ENCODE data around the gene MAP3K5. TPM values are rescaled to one million over a fixed set of nuclear protein-coding genes. Genes with fewer than 3 reads are reported as not detected.

MAP3K5 gene
- polyA plus RNA-seq, 3 donors = 9.6 to 12.0 (median 11.1) TPM

GRCh38 chr6:136564180-136564579, 228.1 kb downstream of the MAP3K5 start:
- no peak overlapping the region for H3K27ac ChIP-seq (ENCODE audit: low read depth in 1 of 2, low read length in 2 of 2)
- peaks cover 54 to 98% of the 10 kb centered on the region in 2 donors for H3K36me3 ChIP-seq (replicated peaks in 1 of 2; ENCODE audit: control insufficient read depth in 1 of 2, insufficient read depth in 2 of 2, low read length in 2 of 2)
- peak overlapping the region in 2 of 7 donors; percentile 30 to 58 for H3K27ac Mint-ChIP-seq
- H3K9me3 ChIP-seq (replicated peaks in 1 of 2; ENCODE audit: control insufficient read depth in 1 of 2, insufficient read depth in 1 of 2, low read length in 2 of 2) = no peaks in the 10 kb centered on the region
- H3K36me3 Mint-ChIP-seq = peaks cover 78 to 84% of the 10 kb centered on the region in 2 donors
- H2AFZ ChIP-seq (ENCODE audit: insufficient read depth, low read depth, low read length, poor library complexity, severe bottlenecking) = no peak overlapping the region
- H3K4me3 ChIP-seq (replicated peaks in 1 of 3; ENCODE audit: low read depth in 2 of 3, low read length in 3 of 3) = no peak overlapping the region
- no CpG with 5 or more reads among the region's 1 CpG for WGBS (ENCODE audit: insufficient coverage)
- H3K4me1 ChIP-seq (ENCODE audit: control insufficient read depth in 1 of 2, insufficient read depth in 2 of 2, low read length in 2 of 2) = peaks cover 6 to 9% of the 10 kb centered on the region in 2 donors
- no peak overlapping the region for H3K9ac ChIP-seq (ENCODE audit: insufficient read depth, low read length, poor library complexity, severe bottlenecking)
- no peaks in the 10 kb centered on the region for H3K27me3 ChIP-seq (ENCODE audit: control insufficient read depth in 2 of 2, insufficient read depth in 2 of 2, low read length in 2 of 2)
- peaks cover 0 to 3% (median 0%) of the 10 kb centered on the region in 3 donors for H3K27me3 Mint-ChIP-seq (ENCODE audit: low read depth in 3 of 3)
- H3K4me3 Mint-ChIP-seq = no peak overlapping the region
- no peak for TF ChIP-seq CTCF (IDR thresholded peaks at IDR 0.05)
- DNase-seq = no peak
- H3K4me2 ChIP-seq (replicated peaks; ENCODE audit: extremely low read depth, low read length, poor library complexity, severe bottlenecking) = no peak overlapping the region
- no peaks in the 10 kb centered on the region for H3K79me2 ChIP-seq (ENCODE audit: insufficient read depth, low read length)
- H3K9me3 Mint-ChIP-seq = peaks cover 0 to 3% (median 0%) of the 10 kb centered on the region in 7 donors
- H3K4me1 Mint-ChIP-seq = peaks cover 13% of the 10 kb centered on the region
- H4K20me1 ChIP-seq (ENCODE audit: insufficient read depth, low read length) = peaks cover 6% of the 10 kb centered on the region
- intact Hi-C loops (cut with micrococcal nuclease) = no loop called here

DNA sequence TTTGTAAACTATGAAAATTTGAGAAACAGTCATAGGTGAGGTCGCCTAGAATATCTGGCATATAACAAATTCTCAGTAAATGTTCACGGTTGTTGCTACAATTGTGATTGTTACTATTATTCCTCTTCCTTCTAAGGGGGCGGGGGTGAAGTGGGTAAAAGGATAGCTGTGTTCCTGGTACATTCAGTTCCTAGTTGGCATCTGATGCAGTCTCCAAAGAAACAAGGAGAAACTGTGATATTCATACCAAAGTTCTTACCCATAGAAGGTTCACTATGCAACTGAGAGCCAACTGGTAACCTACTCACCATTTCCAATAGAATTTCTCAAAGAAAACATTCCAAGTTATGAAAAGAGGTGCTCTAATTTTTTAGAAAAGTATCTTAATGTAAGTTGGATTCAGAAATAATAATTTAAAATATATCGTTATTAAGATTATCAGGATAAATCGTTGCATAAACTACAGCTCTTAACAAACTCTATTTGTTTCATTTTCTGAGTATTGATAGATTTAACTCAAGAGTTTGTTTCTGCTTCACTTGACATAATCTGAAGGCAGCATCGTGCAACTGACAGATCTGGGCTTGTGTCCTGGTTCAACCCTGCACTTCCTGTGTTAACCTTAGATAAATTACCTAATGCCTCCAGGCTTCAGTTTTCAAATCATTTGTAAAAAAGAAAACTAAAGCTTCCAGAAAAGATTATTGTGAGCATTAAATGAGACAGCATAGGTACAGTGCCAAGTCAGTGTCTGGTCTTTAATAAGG, 228.7 kb downstream of the MAP3K5 start:
- peaks cover 78 to 86% of the 10 kb centered on the region in 2 donors for H3K36me3 Mint-ChIP-seq
- Histone ChIP-seq H3K4me1 (ENCODE audit: control insufficient read depth in 1 of 2, insufficient read depth in 2 of 2, low read length in 2 of 2) (peaks cover 6 to 9% of the 10 kb centered on the region in 2 donors), H3K4me3 (replicated peaks in 1 of 3; ENCODE audit: low read depth in 2 of 3, low read length in 3 of 3) (no peak overlapping the region)

More for the DNA sequence above, 228.7 kb downstream of the MAP3K5 start:
- H3K36me3 ChIP-seq (replicated peaks in 1 of 2; ENCODE audit: control insufficient read depth in 1 of 2, insufficient read depth in 2 of 2, low read length in 2 of 2) = peaks cover 58 to 98% of the 10 kb centered on the region in 2 donors
- Mint-ChIP-seq H3K9me3 (peaks cover 0 to 3% (median 0%) of the 10 kb centered on the region in 7 donors), H3K27ac (no peak overlapping the region), H3K27me3 (ENCODE audit: low read depth in 3 of 3) (peaks cover 0 to 3% (median 0%) of the 10 kb centered on the region in 3 donors), H3K4me1 (peaks cover 13% of the 10 kb centered on the region), H3K4me3 (no peak overlapping the region)
- no peak overlapping the region for H3K4me2 ChIP-seq (replicated peaks; ENCODE audit: extremely low read depth, low read length, poor library complexity, severe bottlenecking)
- H3K9me3 ChIP-seq (replicated peaks in 1 of 2; ENCODE audit: control insufficient read depth in 1 of 2, insufficient read depth in 1 of 2, low read length in 2 of 2) = no peaks in the 10 kb centered on the region
- H3K9ac ChIP-seq (ENCODE audit: insufficient read depth, low read length, poor library complexity, severe bottlenecking) = no peak overlapping the region
- H3K27me3 ChIP-seq (ENCODE audit: control insufficient read depth in 2 of 2, insufficient read depth in 2 of 2, low read length in 2 of 2) = no peaks in the 10 kb centered on the region
- intact Hi-C loops (cut with micrococcal nuclease) = no loop called here
- H4K20me1 ChIP-seq (ENCODE audit: insufficient read depth, low read length) = peaks cover 6% of the 10 kb centered on the region
- no peak overlapping the region for H3K27ac ChIP-seq (ENCODE audit: low read depth in 1 of 2, low read length in 2 of 2)
- H3K79me2 ChIP-seq (ENCODE audit: insufficient read depth, low read length) = no peaks in the 10 kb centered on the region
- DNase-seq = no peak
- no CpG with 5 or more reads among the region's 6 CpGs for WGBS (ENCODE audit: insufficient coverage)
- no peak for TF ChIP-seq CTCF (IDR thresholded peaks at IDR 0.05)
- H2AFZ ChIP-seq (ENCODE audit: insufficient read depth, low read depth, low read length, poor library complexity, severe bottlenecking) = no peak overlapping the region

Measured in CD14-positive monocyte (primary cell).